IMR-90 (cell line): ENCODE data around the gene RANBP9. TPM values are rescaled to one million over a fixed set of nuclear protein-coding genes. Genes with fewer than 3 reads are reported as not detected.

ENCODE experiments used
- ATAC-seq: fragments of 200-7000 bp; cut with Tn5 transposase; 2 replicates; pipeline ENCODE4 v1.9.1; 2020; ENCODE audit warnings: low read depth, mild to moderate bottlenecking, moderate library complexity
- BruUV-seq: library from RNA; stranded (reverse); fragments of 400-500 nt; replicated peaks from 2 replicates; lab custom pipeline; 2021; lab: Mats Ljungman, UMichigan
- CTCF ChIA-PET: fragments of 300-600 bp; formaldehyde crosslinking; extraction: SDS; loops from one replicate; lab custom pipeline; 2021; ENCODE audit warnings: antibody characterized with exemption; lab: Yijun Ruan, JAX
- POLR2A ChIA-PET: fragments of 300-600 bp; sonication (Branson Sonifier 250); formaldehyde crosslinking; loops from one replicate; lab custom pipeline; 2022; ENCODE audit warnings: antibody characterized with exemption; ENCODE audit not compliant: unreplicated experiment; lab: Charles Lee
- DNase-seq: peaks from one replicate; pipeline ENCODE4 v3.0.0; 2013
- H2AFZ ChIP-seq: replicated peaks from 2 replicates; pipeline ENCODE3; 2013; ENCODE audit warnings: low read length, mild to moderate bottlenecking; ENCODE audit not compliant: poor library complexity
- H2AK5ac ChIP-seq: 2 replicates; pipeline ENCODE4 v1.6.1; 2013; ENCODE audit warnings: low read depth, low read length, inconsistent platforms
- H2AK9ac ChIP-seq: replicated peaks from 2 replicates; pipeline ENCODE3; 2013; ENCODE audit warnings: mild to moderate bottlenecking, low read depth, low read length, moderate library complexity; ENCODE audit not compliant: poor library complexity
- H2BK120ac ChIP-seq: 2 replicates; pipeline ENCODE4 v1.6.1; 2013; ENCODE audit warnings: low read depth, low read length, inconsistent platforms
- H2BK15ac ChIP-seq: 3 replicates; pipeline ENCODE4 v1.6.1; 2013; ENCODE audit warnings: low read depth, low read length, inconsistent platforms
- H2BK20ac ChIP-seq: 2 replicates; pipeline ENCODE4 v1.6.1; 2013; ENCODE audit warnings: low read depth, mild to moderate bottlenecking, inconsistent platforms, low read length, moderate library complexity
- H2BK5ac ChIP-seq: 2 replicates; pipeline ENCODE4 v1.6.1; 2013; ENCODE audit warnings: mild to moderate bottlenecking, low read depth, low read length, inconsistent platforms; ENCODE audit not compliant: poor library complexity, severe bottlenecking
- H3K14ac ChIP-seq: replicated peaks from 2 replicates; pipeline ENCODE4 v1.6.1; 2013; ENCODE audit warnings: low read depth, low read length, inconsistent platforms
- H3K18ac ChIP-seq: 2 replicates; pipeline ENCODE4 v1.6.1; 2013; ENCODE audit warnings: low read depth, low read length, control low read depth
- H3K23ac ChIP-seq: 2 replicates; pipeline ENCODE4 v1.6.1; 2013; ENCODE audit warnings: low read depth, low read length, inconsistent platforms
- H3K27ac ChIP-seq: 2 replicates; pipeline ENCODE4 v1.5.1; 2013; ENCODE audit warnings: mild to moderate bottlenecking, control low read depth, low read length; ENCODE audit not compliant: insufficient read depth
- H3K27me3 ChIP-seq: 2 replicates; pipeline ENCODE4 v1.6.1; 2013; ENCODE audit warnings: low read length; ENCODE audit not compliant: control insufficient read depth, insufficient read depth
- H3K36me3 ChIP-seq: 2 replicates; pipeline ENCODE4 v1.6.1; 2013; ENCODE audit warnings: low read length, mixed read lengths; ENCODE audit not compliant: control insufficient read depth, insufficient read depth
- H3K4ac ChIP-seq: 2 replicates; pipeline ENCODE4 v1.6.1; 2013; ENCODE audit warnings: low read depth, low read length, inconsistent platforms
- H3K4me1 ChIP-seq: 2 replicates; pipeline ENCODE4 v1.6.1; 2013; ENCODE audit warnings: low read length, mixed read lengths; ENCODE audit not compliant: control insufficient read depth, insufficient read depth
- H3K4me2 ChIP-seq: 2 replicates; pipeline ENCODE4 v1.6.1; 2013; ENCODE audit warnings: low read depth, mild to moderate bottlenecking, control low read depth, low read length, moderate library complexity
- H3K4me3 ChIP-seq: 2 replicates; pipeline ENCODE4 v1.5.1; 2013; ENCODE audit warnings: low read depth, mild to moderate bottlenecking, control low read depth, low read length, moderate library complexity; ENCODE audit not compliant: insufficient read depth
- H3K56ac ChIP-seq: 2 replicates; pipeline ENCODE4 v1.6.1; 2013; ENCODE audit warnings: low read length, inconsistent platforms; ENCODE audit not compliant: insufficient read depth; ENCODE audit errors: extremely low read depth
- H3K79me1 ChIP-seq, 2 experiments: 2 replicates each; pipeline ENCODE4 v1.6.1; 2013; ENCODE audit warnings: low read length in 2 of 2, inconsistent platforms in 1 of 2, low read depth in 1 of 2
- H3K9ac ChIP-seq: 2 replicates; pipeline ENCODE4 v1.6.1; 2013; ENCODE audit warnings: low read depth, low read length, control low read depth
- H3K9me1 ChIP-seq: 2 replicates; pipeline ENCODE4 v1.6.1; 2013; ENCODE audit warnings: low read length, inconsistent platforms; ENCODE audit not compliant: insufficient read depth
- H3K9me3 ChIP-seq: 2 replicates; pipeline ENCODE4 v1.6.1; 2013; ENCODE audit warnings: low read length; ENCODE audit not compliant: control insufficient read depth, insufficient read depth
- H4K20me1 ChIP-seq: 2 replicates; pipeline ENCODE4 v1.6.1; 2013; ENCODE audit warnings: low read length, inconsistent platforms; ENCODE audit not compliant: insufficient read depth
- H4K5ac ChIP-seq: 2 replicates; pipeline ENCODE4 v1.6.1; 2013; ENCODE audit warnings: mild to moderate bottlenecking, low read depth, low read length, control low read depth
- H4K8ac ChIP-seq, 2 experiments: 2 replicates each; pipeline ENCODE4 v1.6.1; 2013; ENCODE audit warnings: low read depth in 2 of 2, low read length in 2 of 2, control low read depth in 1 of 2, inconsistent platforms in 1 of 2
- H4K91ac ChIP-seq: 2 replicates; pipeline ENCODE4 v1.6.1; 2013; ENCODE audit warnings: low read depth, low read length, inconsistent platforms; ENCODE audit not compliant: insufficient read depth
- CHD1 ChIP-seq: IDR thresholded peaks from 2 replicates; pipeline ENCODE4 v1.6.1; 2012; ENCODE audit warnings: low read depth, low read length, improper control_type of control experiment
- MAZ ChIP-seq: IDR thresholded peaks from 2 replicates; pipeline ENCODE4 v1.6.1; 2012; ENCODE audit warnings: low read depth, mild to moderate bottlenecking, low read length, improper control_type of control experiment, moderate library complexity, borderline replicate concordance
- USF2 ChIP-seq: fragments of 150-350 bp; IDR thresholded peaks from 2 replicates; pipeline ENCODE4 v1.6.1; 2017; ENCODE audit warnings: mild to moderate bottlenecking, antibody characterized with exemption, low read length, low read depth
- WGBS, 2 experiments: methylation state at CpG; one replicate each; pipeline versions ENCODE4 v1.1.5 to v1.1.7; 2013; ENCODE audit warnings: missing lambda C conversion rate in 2 of 2; ENCODE audit not compliant: insufficient read length in 1 of 2; ENCODE audit errors: extremely low coverage in 2 of 2; 5-methylcytosine and 5-hydroxymethylcytosine counted together
- dilution Hi-C: fragments of 300-500 bp; cut with HindIII; formaldehyde crosslinking; loops from one replicate; pipeline ENCODE4 v1.14.3; 2018; ENCODE audit warnings: low sequenced_read_pairs; ENCODE audit not compliant: unreplicated experiment
- in situ Hi-C: fragments of 300-500 bp; cut with MboI; formaldehyde crosslinking; loops from 3 replicates; pipeline ENCODE4 v1.14.3; 2019; ENCODE audit warnings: low sequenced_read_pairs, inconsistent platforms, mixed read lengths
- intact Hi-C: fragments of 100-400 bp; cut with micrococcal nuclease; formaldehyde crosslinking; loops from 2 replicates; pipeline ENCODE4 v1.10.0; 2022
- polyA plus RNA-seq, 3 experiments: library from polyadenylated mRNA; depleted of rRNA; stranded (reverse); fragments of >200 nt; gene quantifications; 2 replicates each; pipeline ENCODE4 v1.2.3, GENCODE V29; 2012; ENCODE audit warnings: low replicate concordance in 1 of 3
- total RNA-seq: library from RNA; depleted of rRNA; stranded (reverse); fragments of >200 nt; gene quantifications from 2 replicates; pipeline ENCODE4 v1.2.3, GENCODE V29; 2012

Gene RANBP9
- total and polyA plus RNA-seq, 2 of the 4 experiments (the other 2 are of a cell fraction) = 17.7 to 27.8 TPM

- H3K9me1 ChIP-seq = no peaks in the 10 kb centered on the region
- H2AK5ac ChIP-seq = no peak overlapping the region
- H2BK15ac ChIP-seq = no peak overlapping the region
- H3K4me1 ChIP-seq = no peaks in the 10 kb centered on the region
- H3K4ac ChIP-seq = no peak overlapping the region
- no peak overlapping the region for H3K14ac ChIP-seq
- no peak overlapping the region for H3K4me3 ChIP-seq
- H3K79me1 ChIP-seq = peaks cover 5 to 8% of the 10 kb centered on the region in 2 experiments; a peak in 2 of 4 replicates
- H3K9me3 ChIP-seq = no peaks in the 10 kb centered on the region
- H3K9ac ChIP-seq = no peak overlapping the region
- H2BK20ac ChIP-seq = no peak overlapping the region
- ATAC-seq = no peak
- H4K91ac ChIP-seq = no peak overlapping the region
- WGBS, 2 experiments = 88% methylated on average over 1 of the region's 4 CpGs; no CpG with 5 or more reads in 1 of the 2 experiments
- H2BK120ac ChIP-seq = no peak overlapping the region
- dilution Hi-C loops = no loop called here
- H3K56ac ChIP-seq = no peak overlapping the region
- no peak overlapping the region for H2AK9ac ChIP-seq
- no peak overlapping the region for H3K4me2 ChIP-seq
- no peaks in the 10 kb centered on the region for H4K20me1 ChIP-seq
- no peak overlapping the region for H2BK5ac ChIP-seq
- TF ChIP-seq USF2 (no peak), CHD1 (no peak), MAZ (no peak)
- BruUV-seq = no TSS peak
- peaks cover 11% of the 10 kb centered on the region for H3K36me3 ChIP-seq
- ChIA-PET POLR2A (no interaction called here), CTCF (no interaction called here)
- DNase-seq = no peak
- no peak overlapping the region for H3K23ac ChIP-seq
- no peak overlapping the region for H3K27ac ChIP-seq
- in situ Hi-C loops = no loop called here
- H4K8ac ChIP-seq = no peak overlapping the region
- H3K27me3 ChIP-seq = no peaks in the 10 kb centered on the region
- no peak overlapping the region for H3K18ac ChIP-seq
- no peak overlapping the region for H4K5ac ChIP-seq
- H2AFZ ChIP-seq = no peak overlapping the region
- intact Hi-C loops = no loop called here
These were observed 73.0 kb downstream of the RANBP9 start for GRCh38 chr6:13638626-13639025.
